ENCODE results near the gene TMEM18.

The TMEM18 gene

DNA sequence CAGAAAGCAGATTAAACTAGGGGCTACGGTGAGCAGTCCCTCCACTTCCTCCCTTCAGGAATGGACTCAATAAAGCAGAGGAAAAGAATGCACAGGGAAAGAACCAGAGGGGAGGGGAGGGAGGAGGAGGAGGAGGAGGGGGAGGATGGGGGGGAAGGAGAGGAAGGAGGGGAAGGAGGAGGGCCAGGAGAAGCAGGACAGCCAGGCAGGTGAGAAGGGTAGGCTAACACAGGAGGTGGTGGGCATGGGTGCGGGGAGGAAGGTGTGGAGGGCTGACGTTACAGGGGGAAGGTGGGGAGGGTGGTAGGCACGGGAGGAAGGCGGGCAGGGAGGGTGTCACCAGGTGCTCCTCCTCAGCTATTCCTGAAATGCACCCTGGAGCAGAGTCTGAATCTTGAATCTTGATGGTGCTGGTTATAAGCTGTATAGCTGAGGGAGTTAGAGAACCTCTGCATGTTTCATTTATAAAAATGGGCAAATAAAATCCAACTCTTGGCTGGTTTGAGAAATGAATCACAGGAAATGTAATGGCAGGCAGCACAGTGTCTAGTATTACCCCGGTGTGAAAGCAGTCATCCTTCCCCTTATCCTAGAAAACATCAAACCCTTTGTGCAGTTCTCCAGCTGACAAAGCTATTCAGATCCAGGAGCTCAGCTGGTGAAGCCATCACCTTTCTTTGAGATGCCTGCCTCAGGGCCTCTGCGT, 3.4 kb downstream of the TMEM18 start:
- DNase-seq (ENCODE audit: low read depth in 2 of 2, low spot score in 1 of 2), result no peak

DNA sequence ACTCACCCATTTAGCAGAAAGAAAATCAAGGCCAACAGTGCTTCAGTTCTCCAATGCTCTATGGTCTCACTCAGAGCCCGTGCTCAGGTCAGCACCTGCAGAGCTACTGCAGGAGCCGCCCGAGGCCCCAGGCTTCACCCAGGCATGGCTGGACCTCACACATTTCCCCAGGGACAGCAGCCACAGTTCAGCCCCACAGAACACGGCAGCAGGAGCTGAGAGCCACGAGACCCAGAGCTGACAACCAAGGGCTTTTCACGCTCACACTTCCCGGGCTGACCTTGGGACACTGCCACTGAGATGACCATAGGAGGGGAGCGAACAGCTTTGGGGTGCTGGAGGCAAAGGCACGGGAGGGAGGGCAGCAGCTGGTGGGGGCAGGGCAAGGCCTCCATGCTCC, 4.2 kb downstream of the TMEM18 start:
- DNase-seq (ENCODE audit: low read depth in 2 of 2, low spot score in 1 of 2), result no peak

DNA sequence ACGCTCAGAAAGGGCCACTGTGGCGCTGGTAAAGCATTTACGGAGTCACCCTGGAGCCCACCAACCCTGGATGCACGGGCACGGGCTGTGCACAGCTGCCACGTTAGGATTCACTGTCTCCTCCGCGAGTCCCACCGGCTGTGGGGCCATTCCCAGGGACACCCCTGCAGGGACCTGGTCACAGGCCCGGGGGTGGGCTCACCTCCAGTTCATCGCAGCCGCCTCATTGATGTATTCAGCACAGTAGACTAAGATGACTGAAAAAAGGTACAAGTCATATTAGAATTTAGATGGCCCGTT, 4.7 kb downstream of the TMEM18 start:
- DNase-seq (ENCODE audit: low read depth in 2 of 2, low spot score in 1 of 2), result no peak

DNA sequence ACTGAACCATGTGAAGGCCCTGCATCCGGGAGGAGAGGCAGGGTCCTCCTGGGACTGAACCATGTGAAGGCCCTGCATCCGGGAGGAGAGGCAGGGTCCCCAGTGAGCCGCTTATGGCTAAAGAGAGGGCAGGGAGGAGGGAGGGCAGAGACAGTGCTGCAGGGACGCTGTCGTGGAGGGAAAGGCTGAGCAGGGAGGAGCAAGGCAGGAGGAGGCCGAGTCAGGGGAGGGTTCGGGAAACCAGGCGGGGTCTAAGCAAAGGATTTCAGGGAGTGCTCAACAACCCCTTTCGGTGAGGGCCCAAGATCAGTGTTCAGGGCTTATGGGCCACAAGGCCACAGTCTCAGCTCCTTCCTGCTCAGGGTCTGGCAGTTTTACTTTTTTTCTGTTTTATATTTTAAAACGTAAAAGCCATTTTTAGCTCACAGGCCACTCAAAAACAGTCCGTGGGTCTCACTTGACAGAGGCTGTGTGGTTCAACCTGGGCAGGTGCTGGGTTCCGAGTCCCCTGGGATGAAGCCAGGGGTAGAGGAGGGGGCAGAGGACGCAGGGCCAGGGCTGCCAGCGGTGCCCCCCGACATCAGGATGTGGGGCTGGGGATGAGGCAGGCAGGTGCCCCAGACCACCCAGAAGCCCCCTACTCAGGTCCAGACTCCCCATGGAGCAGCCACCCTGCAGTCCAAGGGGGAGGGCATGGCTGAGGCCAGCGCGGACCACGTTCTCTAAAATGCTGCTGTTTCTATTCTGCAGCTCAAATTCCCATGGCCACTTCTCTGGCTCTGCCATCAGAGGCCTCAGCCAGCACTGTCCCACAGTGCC, 5.2 kb downstream of the TMEM18 start:
- no peak for DNase-seq (ENCODE audit: low read depth in 2 of 2, low spot score in 1 of 2)

- DNase-seq (ENCODE audit: low read depth in 2 of 2, low spot score in 1 of 2), result no peak
These were observed 6.1 kb downstream of the TMEM18 start for GRCh38 chr2:671072-671471.

DNA sequence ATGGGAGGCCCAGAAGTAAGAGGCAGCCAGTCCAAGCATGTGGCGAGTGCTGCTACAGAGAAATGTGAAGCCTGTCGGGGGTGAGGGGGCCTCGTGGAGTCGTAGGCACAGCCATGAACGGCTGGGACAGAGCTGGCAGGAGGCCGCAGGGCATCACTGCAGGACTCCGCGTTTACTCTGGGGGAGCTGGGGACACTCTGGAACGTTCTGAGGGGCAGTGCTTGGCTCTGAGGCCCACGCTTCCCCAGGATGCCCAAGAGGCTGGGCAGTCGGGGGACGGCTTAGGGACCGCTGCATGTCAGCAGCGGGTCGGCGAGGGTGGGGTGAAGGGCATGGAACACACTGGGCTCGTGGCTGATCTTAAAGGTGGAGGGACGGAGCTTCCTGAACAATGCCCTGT, 6.6 kb downstream of the TMEM18 start:
- DNase-seq (ENCODE audit: low read depth in 2 of 2, low spot score in 1 of 2), result no peak

DNA sequence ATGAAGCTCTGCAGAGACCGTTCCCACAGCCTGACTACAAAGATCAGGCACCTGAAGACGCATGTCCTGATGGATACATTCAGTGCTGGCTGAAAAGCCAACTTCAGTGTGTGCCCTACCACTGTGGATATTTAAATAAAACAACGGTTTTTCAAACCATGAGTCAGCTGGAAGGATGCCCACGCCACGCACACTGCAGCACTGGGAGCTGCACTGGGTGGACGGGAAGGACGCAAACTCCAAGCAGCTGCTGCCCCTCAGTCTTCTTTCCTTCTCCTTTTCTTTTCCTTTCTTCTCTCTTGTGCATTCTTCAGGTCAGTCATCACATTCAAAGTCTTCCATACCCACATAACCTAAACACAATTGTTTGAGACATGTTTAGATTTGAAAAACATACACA, 7.9 kb downstream of the TMEM18 start:
- DNase-seq (ENCODE audit: low read depth in 2 of 2, low spot score in 1 of 2), result no peak

- DNase-seq (ENCODE audit: low read depth in 2 of 2, low spot score in 1 of 2), result no peak
These were observed 9.2 kb downstream of the TMEM18 start for GRCh38 chr2:668000-668398.

- DNase-seq (ENCODE audit: low read depth in 2 of 2, low spot score in 1 of 2), result no peak
These were observed 9.7 kb downstream of the TMEM18 start for GRCh38 chr2:667332-667999.

GRCh38 chr2:666441-666840, 10.8 kb downstream of the TMEM18 start:
- no peak for DNase-seq (ENCODE audit: low read depth in 2 of 2, low spot score in 1 of 2)

GRCh38 chr2:665340-666073, 11.7 kb downstream of the TMEM18 start:
- DNase-seq (ENCODE audit: low read depth in 2 of 2, low spot score in 1 of 2), result no peak

DNA sequence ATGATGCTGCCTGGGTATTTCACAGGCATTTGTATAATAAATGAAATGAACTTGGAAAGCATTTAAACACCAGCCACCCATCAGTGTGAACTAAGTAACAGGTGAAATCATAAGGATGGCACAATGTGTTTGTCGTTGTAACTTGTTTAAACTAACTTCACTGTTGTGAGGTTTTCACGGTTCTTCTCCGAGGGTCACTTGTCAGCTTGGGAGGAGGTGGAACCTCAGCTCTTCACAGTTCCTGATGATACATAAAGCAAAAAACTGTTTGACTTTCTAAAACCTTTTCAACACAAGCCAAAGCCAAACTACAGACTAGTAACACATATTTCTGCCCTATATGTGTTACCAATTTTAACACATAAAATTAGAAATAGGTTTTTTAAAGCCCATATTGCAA, 13.1 kb downstream of the TMEM18 start:
- no peak for DNase-seq (ENCODE audit: low read depth in 2 of 2, low spot score in 1 of 2)

- DNase-seq (ENCODE audit: low read depth in 2 of 2, low spot score in 1 of 2), result no peak
These were observed 14.0 kb downstream of the TMEM18 start for GRCh38 chr2:663221-663620.

GRCh38 chr2:661360-661635, 15.9 kb downstream of the TMEM18 start:
- no peak for DNase-seq (ENCODE audit: low read depth in 2 of 2, low spot score in 1 of 2)

DNA sequence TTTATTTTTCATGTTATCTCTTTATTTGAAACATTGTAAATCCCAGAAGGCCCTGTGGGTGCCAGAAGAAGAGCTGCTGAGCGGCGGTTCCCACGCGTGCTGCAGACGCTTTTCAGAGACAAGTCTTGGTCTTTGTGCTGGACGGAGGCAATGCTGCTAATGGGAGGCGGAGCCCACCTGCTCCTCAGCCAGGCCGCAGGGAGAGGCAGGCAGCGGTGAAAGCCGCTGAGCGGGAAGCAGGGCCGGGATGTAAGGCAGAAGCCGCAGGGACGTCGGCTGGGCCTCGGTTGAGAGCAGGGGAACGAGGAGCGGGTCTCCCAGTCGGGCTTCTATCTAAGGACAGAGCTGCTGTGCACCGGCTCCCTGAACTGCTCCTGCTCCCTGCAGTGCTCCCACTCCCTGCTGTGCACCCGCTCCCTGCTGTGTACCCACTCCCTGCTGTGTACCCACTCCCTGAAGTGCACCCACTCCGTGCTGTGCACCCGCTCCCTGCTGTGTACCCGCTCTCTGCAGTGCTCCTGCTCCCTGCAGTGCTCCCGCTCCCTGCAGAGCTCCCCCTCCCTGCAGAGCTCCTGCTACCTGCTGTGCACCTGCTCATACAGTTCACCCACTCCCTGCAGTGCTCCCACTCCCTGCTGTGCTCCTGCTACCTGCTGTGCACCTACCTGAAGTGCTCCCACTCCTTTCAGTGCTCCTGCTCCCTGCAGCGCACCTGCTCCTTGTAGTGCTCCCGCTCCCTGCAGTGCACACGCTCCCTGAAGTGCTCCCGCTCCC, 16.4 kb downstream of the TMEM18 start:
- no peak for DNase-seq (ENCODE audit: low read depth in 2 of 2, low spot score in 1 of 2)

DNA sequence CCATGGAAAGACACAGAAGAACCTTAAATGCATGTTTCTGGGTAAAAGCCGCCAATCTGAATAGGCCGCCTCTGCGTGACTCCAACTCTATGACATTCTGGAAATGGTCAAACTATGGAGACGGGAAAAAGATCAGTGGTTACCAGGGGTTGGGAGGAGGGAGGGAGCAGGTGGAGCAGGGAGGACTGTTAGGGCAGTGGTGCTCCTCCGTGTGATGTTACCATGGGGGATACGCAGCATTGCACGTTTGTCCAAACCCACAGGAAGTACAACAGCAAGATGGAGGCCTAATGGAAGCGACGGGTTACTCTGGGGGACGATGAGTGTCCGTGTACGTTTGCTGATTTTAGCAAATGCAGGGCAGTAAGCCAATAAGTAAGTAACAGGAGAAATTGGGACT, 17.2 kb downstream of the TMEM18 start:
- no peak for DNase-seq (ENCODE audit: low read depth in 2 of 2, low spot score in 1 of 2)

DNA sequence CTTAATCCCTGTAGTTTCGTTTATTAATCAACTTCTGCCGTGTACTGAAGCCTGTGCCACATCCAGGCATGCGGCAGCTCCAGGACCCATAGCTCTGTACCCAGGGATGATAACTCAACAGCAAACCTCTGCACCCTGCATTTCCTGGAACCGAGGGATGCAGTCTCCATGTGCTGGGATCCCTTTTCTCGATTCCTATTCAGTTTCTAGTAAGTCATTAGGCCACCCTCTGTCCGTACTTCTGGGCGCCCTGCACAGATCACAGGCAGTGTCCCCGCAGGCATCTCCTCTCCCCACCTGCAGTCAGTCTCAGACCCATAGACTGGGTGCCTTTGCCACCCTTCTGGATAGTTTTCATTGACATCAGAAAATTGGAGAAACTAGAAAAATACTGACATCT, 18.8 kb downstream of the TMEM18 start:
- no peak for DNase-seq (ENCODE audit: low read depth in 2 of 2, low spot score in 1 of 2)

- DNase-seq (ENCODE audit: low read depth in 2 of 2, low spot score in 1 of 2), result no peak
These were observed 19.4 kb downstream of the TMEM18 start for GRCh38 chr2:657766-658165.

- DNase-seq (ENCODE audit: low read depth in 2 of 2, low spot score in 1 of 2), result no peak
These were observed 20.5 kb downstream of the TMEM18 start for GRCh38 chr2:656676-657075.

DNA sequence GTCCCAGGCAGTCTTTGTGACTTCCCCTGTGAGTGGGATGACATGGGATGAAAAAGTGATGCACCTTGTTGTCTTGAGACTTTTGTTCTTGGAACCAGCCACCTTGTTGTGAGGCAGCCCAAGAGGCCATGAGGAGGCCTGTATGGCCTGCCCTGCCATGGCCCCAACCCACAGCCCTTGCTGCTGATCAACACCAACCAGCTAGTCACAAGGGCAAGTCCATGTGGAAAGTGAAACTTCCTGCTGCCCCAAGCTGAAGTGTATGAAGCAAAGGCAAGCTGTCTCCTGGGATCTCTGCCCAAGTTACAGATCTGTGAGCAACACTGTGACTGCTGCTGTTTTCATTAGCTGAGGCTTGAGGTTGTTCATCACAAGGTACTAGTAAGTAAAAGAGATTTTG, 21.6 kb downstream of the TMEM18 start:
- DNase-seq (ENCODE audit: low read depth in 2 of 2, low spot score in 1 of 2), result no peak

DNA sequence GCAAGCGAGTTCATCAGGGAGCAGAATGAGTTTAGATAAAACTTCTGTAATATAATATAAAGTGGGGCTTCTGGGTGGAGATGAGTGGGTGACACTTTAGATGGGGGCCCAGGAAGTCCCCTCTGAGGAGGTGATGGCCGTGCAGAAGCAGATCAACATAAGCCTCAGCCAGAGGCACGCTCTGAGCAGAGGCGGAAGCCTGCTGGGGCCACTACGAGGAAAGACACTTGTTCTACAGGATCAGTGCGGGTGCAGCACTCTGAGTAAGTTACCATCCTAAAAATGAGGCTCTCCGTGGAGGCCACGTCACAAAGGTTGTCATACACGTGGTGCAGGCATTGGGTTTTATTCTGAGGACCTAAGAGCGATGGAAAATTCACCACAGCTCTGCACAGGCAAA, 22.3 kb downstream of the TMEM18 start:
- no peak for DNase-seq (ENCODE audit: low read depth in 2 of 2, low spot score in 1 of 2)
